ENCODE results near the gene C22orf23. TPM values are rescaled to one million over a fixed set of nuclear protein-coding genes. Genes with fewer than 3 reads are reported as not detected.

The C22orf23 gene
- total and polyA plus RNA-seq, 11 donors, result 0.16 to 0.80 (median 0.44) TPM; not detected in 2

GRCh38 chr22:37930270-37930951 is 23.0 kb downstream of the C22orf23 start:
- WGBS, 4 donors, result 83 to 100% (median 84%) methylated on average over 2 to 11 of the region's 11 CpGs
- Histone ChIP-seq H3K4me1 (peaks cover 6 to 40% (median 14%) of the 10 kb centered on the region in 12 donors), H3K4me3 (no peak overlapping the region), H3K36me3 (peaks cover 0 to 84% (median 55%) of the 10 kb centered on the region in 9 donors), H3K27me3 (no peaks in the 10 kb centered on the region), H3K9me3 (no peaks in the 10 kb centered on the region), H3K27ac (peak overlapping the region in 1 of 12 donors; percentile 79)
- intact Hi-C loops (cut with DNase I), result loop anchor here in 4 of 10 donors (5.0 to 10.0 kb wide), 3 partner anchors 33 to 116 kb away; no protein-coding TSS in a partner anchor
- DNase-seq (peak in 1 of 5 donors; percentile 46), ATAC-seq (peak in 2 of 4 donors; percentile 4 to 14)
- peak in 10 of 12 donors; percentile 17 to 50 (median 32) for TF ChIP-seq CTCF (IDR thresholded peaks at IDR 0.05)
- TF ChIP-seq POLR2A (IDR thresholded peaks at IDR 0.05), result no peak

- intact Hi-C loops (cut with DNase I), result no loop called here
- H3K4me3 ChIP-seq, result no peak overlapping the region
- H3K4me1 ChIP-seq, result peaks cover 5 to 35% (median 11%) of the 10 kb centered on the region in 12 donors
- peaks cover 0 to 88% (median 59%) of the 10 kb centered on the region in 9 donors for H3K36me3 ChIP-seq
- WGBS, 4 donors, result 71 to 100% (median 96%) methylated on average over 1 to 5 of the region's 5 CpGs
- ATAC-seq, result no peak
- no peak for TF ChIP-seq CTCF (IDR thresholded peaks at IDR 0.05)
- no peak for TF ChIP-seq POLR2A (IDR thresholded peaks at IDR 0.05)
- H3K27ac ChIP-seq, result peak overlapping the region in 1 of 12 donors; percentile 79
- no peaks in the 10 kb centered on the region for H3K27me3 ChIP-seq
- no peaks in the 10 kb centered on the region for H3K9me3 ChIP-seq
- no peak for DNase-seq
Observed at GRCh38 chr22:37929390-37929789, 24.0 kb downstream of the C22orf23 start.

- no peak for DNase-seq
- Histone ChIP-seq H3K27me3 (no peaks in the 10 kb centered on the region), H3K9me3 (no peaks in the 10 kb centered on the region), H3K27ac (peak overlapping the region in 1 of 12 donors; percentile 56), H3K4me1 (peaks cover 0 to 17% (median 0%) of the 10 kb centered on the region in 12 donors), H3K36me3 (peaks cover 0 to 95% (median 64%) of the 10 kb centered on the region in 9 donors), H3K4me3 (no peak overlapping the region)
- intact Hi-C loops (cut with DNase I), result loop anchor here in 1 of 10 donors (1.0 kb wide), 1 partner anchor 34 kb away; no protein-coding TSS in a partner anchor
- no peak for TF ChIP-seq CTCF (IDR thresholded peaks at IDR 0.05)
- TF ChIP-seq POLR2A (IDR thresholded peaks at IDR 0.05), result no peak
- ATAC-seq, result no peak
- 92 to 98% (median 95%) methylated on average over 5 of the region's 5 CpGs for WGBS, 4 donors
Observed at GRCh38 chr22:37927637-37927936, 25.8 kb downstream of the C22orf23 start.

GRCh38 chr22:37926771-37927636 is 26.4 kb downstream of the C22orf23 start:
- no peak overlapping the region for H3K4me3 ChIP-seq
- H3K9me3 ChIP-seq, result no peaks in the 10 kb centered on the region
- H3K27me3 ChIP-seq, result no peaks in the 10 kb centered on the region
- TF ChIP-seq POLR2A (IDR thresholded peaks at IDR 0.05) (no peak), CTCF (IDR thresholded peaks at IDR 0.05) (no peak)
- peak overlapping the region in 1 of 12 donors; percentile 56 for H3K27ac ChIP-seq
- peak in 1 of 5 donors; percentile 51 for DNase-seq
- peaks cover 0 to 11% (median 0%) of the 10 kb centered on the region in 12 donors for H3K4me1 ChIP-seq
- WGBS, 4 donors, result 92 to 94% (median 94%) methylated on average over 31 to 32 of the region's 32 CpGs
- intact Hi-C loops (cut with DNase I), result loop anchor here in 1 of 10 donors (1.0 kb wide), 1 partner anchor 34 kb away; no protein-coding TSS in a partner anchor
- no peak for ATAC-seq
- H3K36me3 ChIP-seq, result peaks cover 0 to 91% (median 60%) of the 10 kb centered on the region in 9 donors

All from heart left ventricle (tissue), 16 donors.